Brain microvascular endothelial cell (primary cell): ENCODE measurements around the gene OR6K3.
"Not testable (repeated sequence)": the region's sequence is repeated elsewhere in the genome, so short reads cannot be mapped to it uniquely, and the experiment has no call there.

Experiments
- DNase-seq: peaks from one replicate; pipeline ENCODE4 v3.0.0-alpha.2; 2020
- H3K27ac ChIP-seq: fragments of 250-450 bp; sonication (Bioruptor Pico); 2 replicates; pipeline ENCODE4 v1.5.1; 2020; ENCODE audit warnings: mild to moderate bottlenecking, moderate library complexity
- H3K27me3 ChIP-seq: fragments of 250-450 bp; sonication (Bioruptor Pico); replicated peaks from 2 replicates; pipeline ENCODE4 v1.5.1; 2020; ENCODE audit warnings: mild to moderate bottlenecking
- H3K36me3 ChIP-seq: fragments of 250-450 bp; sonication (Bioruptor Pico); replicated peaks from 2 replicates; pipeline ENCODE4 v1.5.1; 2020; ENCODE audit warnings: mild to moderate bottlenecking
- H3K4me3 ChIP-seq: 2 replicates; pipeline ENCODE4 v1.5.1; 2011; ENCODE audit warnings: low read depth, mild to moderate bottlenecking, control low read depth, low read length, moderate library complexity
- in situ Hi-C: cut with HindIII; loops from 2 replicates; pipeline ENCODE4 v1.10.0; 2017; ENCODE audit warnings: low sequenced_read_pairs, low pct_ligation_motif_present
- TF ChIP-seq, protein P1 (sequence below): IDR thresholded peaks from 2 replicates; pipeline ENCODE4 v1.5.1; 2011; ENCODE audit warnings: low read depth, mild to moderate bottlenecking, moderate library complexity, low read length, control low read depth, inconsistent platforms; ENCODE audit errors: missing control alignments

The OR6K3 gene

DNA sequence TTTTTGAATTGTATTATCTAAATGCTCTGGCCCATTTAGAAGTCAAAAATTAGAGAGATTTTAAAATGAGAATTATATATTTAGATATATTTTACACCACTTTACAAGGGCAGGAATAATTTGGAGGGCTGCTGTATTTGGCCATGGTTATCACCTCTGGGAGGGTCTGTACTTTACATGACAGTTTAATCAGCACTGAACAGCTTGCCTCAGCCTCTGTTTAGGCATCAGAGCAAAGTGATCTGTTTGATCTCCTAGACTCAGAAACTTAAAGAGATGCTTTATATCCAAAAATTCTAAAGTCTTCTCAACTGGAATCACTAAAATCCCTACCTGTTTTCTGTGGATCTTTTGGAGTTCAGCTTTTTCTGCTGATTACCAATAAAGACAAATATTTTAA is 28.6 kb downstream of the OR6K3 start:
- in situ Hi-C loops = no loop called here
- DNase-seq = no peak
- H3K36me3 ChIP-seq = no peaks in the 10 kb centered on the region

DNA sequence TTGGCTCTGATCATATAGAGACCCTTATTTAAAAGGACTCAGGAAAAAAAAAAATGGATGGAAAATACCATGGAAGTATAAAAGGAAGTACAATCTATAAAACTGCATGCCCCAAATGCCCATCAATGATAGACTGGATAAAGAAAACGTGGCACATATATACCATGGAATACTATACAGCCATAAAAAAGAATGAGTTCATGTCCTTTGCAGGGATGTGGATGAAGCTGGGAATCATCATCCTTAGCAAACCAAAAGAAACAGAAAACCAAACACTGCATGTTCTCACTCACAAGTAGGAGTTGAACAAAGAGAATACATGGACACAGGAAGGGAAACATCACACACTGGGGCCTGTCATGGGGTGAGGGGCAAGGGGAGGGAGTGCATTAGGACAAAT is 29.4 kb downstream of the OR6K3 start:
- in situ Hi-C loops, H3K36me3 ChIP-seq, H3K27me3 ChIP-seq, H3K27ac ChIP-seq, H3K4me3 ChIP-seq, DNase-seq: not testable (repeated sequence)

More for the DNA sequence above, 28.6 kb downstream of the OR6K3 start:
- Histone ChIP-seq H3K4me3 (no peak overlapping the region), H3K27ac (no peak overlapping the region), H3K27me3 (no peaks in the 10 kb centered on the region)
- TF ChIP-seq, protein P1, sequence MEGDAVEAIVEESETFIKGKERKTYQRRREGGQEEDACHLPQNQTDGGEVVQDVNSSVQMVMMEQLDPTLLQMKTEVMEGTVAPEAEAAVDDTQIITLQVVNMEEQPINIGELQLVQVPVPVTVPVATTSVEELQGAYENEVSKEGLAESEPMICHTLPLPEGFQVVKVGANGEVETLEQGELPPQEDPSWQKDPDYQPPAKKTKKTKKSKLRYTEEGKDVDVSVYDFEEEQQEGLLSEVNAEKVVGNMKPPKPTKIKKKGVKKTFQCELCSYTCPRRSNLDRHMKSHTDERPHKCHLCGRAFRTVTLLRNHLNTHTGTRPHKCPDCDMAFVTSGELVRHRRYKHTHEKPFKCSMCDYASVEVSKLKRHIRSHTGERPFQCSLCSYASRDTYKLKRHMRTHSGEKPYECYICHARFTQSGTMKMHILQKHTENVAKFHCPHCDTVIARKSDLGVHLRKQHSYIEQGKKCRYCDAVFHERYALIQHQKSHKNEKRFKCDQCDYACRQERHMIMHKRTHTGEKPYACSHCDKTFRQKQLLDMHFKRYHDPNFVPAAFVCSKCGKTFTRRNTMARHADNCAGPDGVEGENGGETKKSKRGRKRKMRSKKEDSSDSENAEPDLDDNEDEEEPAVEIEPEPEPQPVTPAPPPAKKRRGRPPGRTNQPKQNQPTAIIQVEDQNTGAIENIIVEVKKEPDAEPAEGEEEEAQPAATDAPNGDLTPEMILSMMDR = no peak

DNA sequence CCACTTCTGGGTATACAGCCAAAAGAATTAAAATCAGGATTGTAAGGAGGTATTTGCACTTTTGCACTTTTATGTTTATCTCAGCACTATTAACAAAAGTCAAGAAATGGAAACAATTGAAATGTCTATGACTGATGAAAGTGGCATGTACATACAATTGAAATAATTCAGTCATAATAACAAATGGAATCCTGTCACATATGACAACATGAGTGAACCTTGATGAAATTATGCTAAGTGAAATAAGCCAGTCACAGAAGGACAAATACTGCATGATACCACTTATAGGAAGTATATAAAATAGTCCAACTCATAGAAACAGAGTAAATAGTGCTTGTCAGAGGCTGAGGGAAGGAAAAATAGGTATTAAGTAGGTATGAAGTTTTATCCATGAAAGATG is 30.6 kb downstream of the OR6K3 start:
- Histone ChIP-seq H3K4me3 (no peak overlapping the region), H3K36me3 (no peaks in the 10 kb centered on the region), H3K27ac (no peak overlapping the region), H3K27me3 (no peaks in the 10 kb centered on the region)
- no peak for DNase-seq
- in situ Hi-C loops = no loop called here
- TF ChIP-seq, protein P1 = no peak

- no peak for DNase-seq
- Histone ChIP-seq H3K27ac (no peak overlapping the region), H3K27me3 (no peaks in the 10 kb centered on the region), H3K4me3 (no peak overlapping the region), H3K36me3 (no peaks in the 10 kb centered on the region)
- in situ Hi-C loops = no loop called here
- TF ChIP-seq, protein P1 = no peak
These were observed 31.4 kb downstream of the OR6K3 start for GRCh38 chr1:158689110-158689509.

DNA sequence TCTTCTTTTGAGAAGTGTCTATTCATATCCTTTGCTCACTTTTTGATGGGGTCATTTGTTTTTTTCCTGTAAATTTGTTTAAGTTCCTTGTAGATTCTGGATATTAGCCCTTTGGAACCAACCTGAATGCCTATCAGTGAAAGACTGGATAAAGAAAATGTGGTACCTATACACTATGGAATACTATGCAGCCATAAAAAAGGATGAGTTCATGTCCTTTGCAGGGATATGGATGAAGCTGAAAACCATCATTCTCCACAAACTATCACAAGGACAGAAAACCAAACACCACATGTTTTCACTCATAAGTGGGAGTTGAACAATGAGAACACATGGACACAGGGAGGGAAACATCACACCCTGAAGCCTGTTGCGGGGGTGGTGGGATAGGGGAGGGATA is 32.2 kb downstream of the OR6K3 start:
- DNase-seq, H3K36me3 ChIP-seq, H3K27ac ChIP-seq, in situ Hi-C loops, H3K4me3 ChIP-seq, H3K27me3 ChIP-seq: not testable (repeated sequence)

- Histone ChIP-seq H3K36me3 (no peaks in the 10 kb centered on the region), H3K27me3 (no peaks in the 10 kb centered on the region), H3K4me3 (no peak overlapping the region), H3K27ac (no peak overlapping the region)
- DNase-seq = no peak
- TF ChIP-seq, protein P1 = no peak
- in situ Hi-C loops = no loop called here
These were observed 33.5 kb downstream of the OR6K3 start for GRCh38 chr1:158687037-158687436.

DNA sequence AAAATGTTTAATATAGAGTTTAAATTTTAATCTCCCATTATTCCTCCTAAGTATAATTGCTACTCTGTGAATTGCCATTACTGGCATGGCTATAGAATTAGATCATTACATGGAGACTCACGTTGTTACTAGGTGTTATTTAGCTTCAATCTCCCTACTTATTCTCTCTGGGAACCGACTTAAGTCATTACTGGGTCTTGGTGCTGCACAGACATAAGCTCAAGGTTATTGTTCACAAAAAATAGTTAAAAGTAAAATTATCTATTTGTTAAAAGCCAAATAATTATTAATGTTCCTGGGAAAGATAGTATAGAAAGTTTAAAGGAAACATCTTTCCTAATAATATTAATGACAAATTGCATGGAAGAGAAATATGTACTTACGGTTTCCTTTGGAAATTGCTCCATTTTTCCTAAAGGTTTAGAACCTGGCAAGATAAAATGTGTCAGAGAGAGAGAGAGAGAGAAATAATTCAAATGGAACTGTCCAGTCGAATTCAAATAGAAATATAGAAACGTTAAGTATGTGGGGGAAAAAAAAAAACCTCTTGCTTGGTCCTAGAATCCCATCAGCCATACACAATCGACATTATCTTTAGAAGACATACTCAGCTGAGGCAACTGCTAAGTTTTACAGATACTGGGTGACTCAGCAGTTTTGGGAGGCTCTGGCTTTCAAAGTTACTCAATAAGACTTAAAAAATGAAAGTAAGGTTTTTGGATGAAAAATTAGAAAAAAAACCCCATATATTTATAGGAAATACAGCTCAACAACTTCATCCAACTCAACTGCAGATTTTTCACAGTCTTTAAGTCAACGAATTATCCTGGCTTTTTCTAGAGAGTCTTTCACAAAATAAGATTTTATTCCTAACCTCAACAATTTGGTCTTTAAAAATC is 34.2 kb downstream of the OR6K3 start, which contains the start of gene SPTA1:
Gene SPTA1 (minus strand): TSS at position 605 of the 899 bp plus-strand sequence. CDS start 198 bp downstream, at position 407.
- no peaks in the 10 kb centered on the region for H3K27me3 ChIP-seq
- no peaks in the 10 kb centered on the region for H3K36me3 ChIP-seq
- in situ Hi-C loops = no loop called here
- DNase-seq = no peak
- no peak within 1 kb of the TSS for H3K27ac ChIP-seq
- TF ChIP-seq, protein P1 = no peak
- H3K4me3 ChIP-seq = no peak within 1 kb of the TSS
